ENCODE data around the gene CDH3.

The CDH3 gene

GRCh38 chr16:68644715-68645493 is at the start of gene CDH3:
Gene CDH3 (plus strand): TSS chr16:68645310. CDS start chr16:68645380, 70 bp downstream.
- TF ChIP-seq CTCF (IDR thresholded peaks at IDR 0.05; ENCODE audit: extremely low read depth, insufficient read depth, missing control alignments) = no peak
- in situ Hi-C loops (cut with MboI; ENCODE audit: low pct_unique_long_range_greater_than_20kb, low sequenced_read_pairs, unreplicated experiment) = no loop called here
- no peak for DNase-seq (ENCODE audit: low spot score)

GRCh38 chr16:68596266-68596665 is 48.8 kb upstream of the CDH3 start:
- no peak for TF ChIP-seq CTCF (IDR thresholded peaks at IDR 0.05; ENCODE audit: extremely low read depth, insufficient read depth, missing control alignments)
- in situ Hi-C loops (cut with MboI; ENCODE audit: low pct_unique_long_range_greater_than_20kb, low sequenced_read_pairs, unreplicated experiment) = no loop called here

GRCh38 chr16:68599586-68599985 is 45.5 kb upstream of the CDH3 start:
- DNase-seq (ENCODE audit: low spot score) = no peak
- TF ChIP-seq CTCF (IDR thresholded peaks at IDR 0.05; ENCODE audit: extremely low read depth, insufficient read depth, missing control alignments) = no peak
- in situ Hi-C loops (cut with MboI; ENCODE audit: low pct_unique_long_range_greater_than_20kb, low sequenced_read_pairs, unreplicated experiment) = no loop called here

More at GRCh38 chr16:68596266-68596665, 48.8 kb upstream of the CDH3 start:
- DNase-seq (ENCODE audit: low spot score) = no peak

GRCh38 chr16:68605746-68606145 is 39.4 kb upstream of the CDH3 start:
- in situ Hi-C loops (cut with MboI; ENCODE audit: low pct_unique_long_range_greater_than_20kb, low sequenced_read_pairs, unreplicated experiment) = no loop called here
- TF ChIP-seq CTCF (IDR thresholded peaks at IDR 0.05; ENCODE audit: extremely low read depth, insufficient read depth, missing control alignments) = no peak
- no peak for DNase-seq (ENCODE audit: low spot score)

- in situ Hi-C loops (cut with MboI; ENCODE audit: low pct_unique_long_range_greater_than_20kb, low sequenced_read_pairs, unreplicated experiment) = no loop called here
- DNase-seq (ENCODE audit: low spot score) = no peak
- no peak for TF ChIP-seq CTCF (IDR thresholded peaks at IDR 0.05; ENCODE audit: extremely low read depth, insufficient read depth, missing control alignments)
These were observed 37.7 kb upstream of the CDH3 start for GRCh38 chr16:68607443-68607842.

GRCh38 chr16:68608330-68608729 is 36.8 kb upstream of the CDH3 start:
- no peak for DNase-seq (ENCODE audit: low spot score)
- in situ Hi-C loops (cut with MboI; ENCODE audit: low pct_unique_long_range_greater_than_20kb, low sequenced_read_pairs, unreplicated experiment) = no loop called here
- TF ChIP-seq CTCF (IDR thresholded peaks at IDR 0.05; ENCODE audit: extremely low read depth, insufficient read depth, missing control alignments) = no peak
